Panc1 (cell line): ENCODE results near the gene GNRHR.
"Not testable (repeated sequence)": the region's sequence is repeated elsewhere in the genome, so short reads cannot be mapped to it uniquely, and the experiment has no call there.

ENCODE experiments used
- CTCF ChIP-seq: fragments of 450-650 bp; IDR thresholded peaks from 2 replicates; pipeline ENCODE4 v1.5.1; 2017; ENCODE audit warnings: mild to moderate bottlenecking
- POLR2AphosphoS5 ChIP-seq: IDR thresholded peaks from 2 replicates; pipeline ENCODE4 v1.6.1; 2012; ENCODE audit warnings: mild to moderate bottlenecking, low read depth, low read length, moderate library complexity
- REST ChIP-seq, 2 experiments: IDR thresholded peaks; 2 replicates each; pipeline ENCODE4 v1.6.1; 2011 to 2012; ENCODE audit warnings: low read depth in 2 of 2, control low read depth in 1 of 2, low read length in 1 of 2, mild to moderate bottlenecking in 1 of 2, moderate library complexity in 1 of 2; ENCODE audit not compliant: insufficient read depth in 1 of 2
- SIN3A ChIP-seq: IDR thresholded peaks from 2 replicates; pipeline ENCODE4 v1.6.1; 2012; ENCODE audit warnings: low read depth, mild to moderate bottlenecking, low read length, moderate library complexity, borderline replicate concordance; ENCODE audit not compliant: insufficient read depth
- TCF7L2 ChIP-seq: IDR thresholded peaks from 2 replicates; pipeline ENCODE4 v1.6.1; 2011; ENCODE audit warnings: mild to moderate bottlenecking, low read depth, low read length, inconsistent platforms

GRCh38 chr4:67730511-67730910 is 23.7 kb downstream of the GNRHR start:
- TF ChIP-seq CTCF; POLR2AphosphoS5; TCF7L2; SIN3A; REST (IDR thresholded peaks at IDR 0.05; ENCODE audit: insufficient read depth in 1 of 2, low read depth in 2 of 2, low read length in 1 of 2): not testable (repeated sequence)
